Germinal center (tissue), 1 donor: ENCODE data around the gene FAM76A.
A peak's percentile ranks its signal among the peaks of the same experiment; 100 is the strongest.
"Not testable (repeated sequence)": the region's sequence is repeated elsewhere in the genome, so short reads cannot be mapped to it uniquely, and the experiment has no call there.

Experiments
- DNase-seq: peaks from one replicate; pipeline ENCODE4 v3.0.0; 2012; ENCODE audit warnings: mixed read lengths, low spot score

The FAM76A gene

GRCh38 chr1:27725374-27726172 lies at the start of gene FAM76A:
FAM76A (plus strand) TSS chr1:27725961; CDS start chr1:27726081, 120 bp downstream.
- peak; percentile 100 for DNase-seq

- no peak for DNase-seq
These were observed 49.4 kb upstream of the FAM76A start for GRCh38 chr1:27676410-27676809.

GRCh38 chr1:27678747-27679146 lies 47.0 kb upstream of the FAM76A start:
- no peak for DNase-seq

- DNase-seq, result not testable (repeated sequence)
These were observed 45.5 kb upstream of the FAM76A start for GRCh38 chr1:27680225-27680791.

GRCh38 chr1:27681580-27681979 lies 44.2 kb upstream of the FAM76A start:
- not testable (repeated sequence) for DNase-seq

GRCh38 chr1:27682351-27682944 lies 43.3 kb upstream of the FAM76A start:
- no peak for DNase-seq

GRCh38 chr1:27684176-27684575 lies 41.6 kb upstream of the FAM76A start:
- no peak for DNase-seq

GRCh38 chr1:27686223-27686990 lies 39.4 kb upstream of the FAM76A start:
- DNase-seq, result no peak

GRCh38 chr1:27687906-27688305 lies 37.9 kb upstream of the FAM76A start:
- no peak for DNase-seq

GRCh38 chr1:27689423-27690173 lies 36.2 kb upstream of the FAM76A start:
- DNase-seq, result no peak

GRCh38 chr1:27690183-27690582 lies 35.6 kb upstream of the FAM76A start:
- DNase-seq, result no peak

- not testable (repeated sequence) for DNase-seq
These were observed 28.9 kb upstream of the FAM76A start for GRCh38 chr1:27696835-27697234.

GRCh38 chr1:27704958-27705357 lies 20.8 kb upstream of the FAM76A start:
- no peak for DNase-seq

- DNase-seq, result no peak
These were observed 20.2 kb upstream of the FAM76A start for GRCh38 chr1:27705545-27705944.

GRCh38 chr1:27710574-27710973 lies 15.2 kb upstream of the FAM76A start:
- no peak for DNase-seq

- DNase-seq, result no peak
These were observed 12.5 kb upstream of the FAM76A start for GRCh38 chr1:27713139-27713725.

GRCh38 chr1:27713869-27714513 lies 11.8 kb upstream of the FAM76A start:
- no peak for DNase-seq

- no peak for DNase-seq
These were observed 9.4 kb upstream of the FAM76A start for GRCh38 chr1:27716262-27716895.

GRCh38 chr1:27719286-27720251 lies 6.2 kb upstream of the FAM76A start:
- no peak for DNase-seq
